ENCODE data around the gene METTL8. TPM values are rescaled to one million over a fixed set of nuclear protein-coding genes. Genes with fewer than 3 reads are reported as not detected.

The METTL8 gene
- total RNA-seq, 2 experiments from 2014 or later = 32.9 to 34.5 TPM

Other genes starting within 250 kb of the METTL8 start
- 10 to 100 TPM; 21.1 to 21.3 TPM for gene DCAF17, start 236 bp upstream of the METTL8 start, total RNA-seq
- under 1 TPM; 0.76 to 0.77 TPM for gene CYBRD1, start 88.5 kb upstream of the METTL8 start, total RNA-seq